MV-4-11 (cell line): ENCODE data around the gene PPP4C.

Experiments used
- DNase-seq: peaks from one replicate; lab custom pipeline; 2025; lab: John Stamatoyannopoulos, UW

The PPP4C gene

GRCh38 chr16:30127993-30128392 lies 52.2 kb downstream of the PPP4C start:
- DNase-seq, result no peak

- no peak for DNase-seq
These were observed 56.2 kb downstream of the PPP4C start for GRCh38 chr16:30131869-30132475.

GRCh38 chr16:30132591-30132990 lies 56.8 kb downstream of the PPP4C start:
- DNase-seq, result no peak
